Prostate gland (tissue), 2 donors: ENCODE data around the gene MYLK. TPM values are rescaled to one million over a fixed set of nuclear protein-coding genes. Genes with fewer than 3 reads are reported as not detected.

Experiments
- DNase-seq: peaks from one replicate; pipeline ENCODE4 v3.0.0-alpha.2; 2019; ENCODE audit warnings: low spot score
- H3K27ac ChIP-seq, 2 donors: fragments of 200-600 bp; sonication (generic); 2 replicates each; pipeline ENCODE4 v1.5.1; 2017 to 2019
- H3K27me3 ChIP-seq: fragments of 200-600 bp; sonication (generic); replicated peaks from 2 replicates; pipeline ENCODE4 v1.5.1; 2019; ENCODE audit not compliant: insufficient read depth
- H3K36me3 ChIP-seq, 2 donors: fragments of 200-600 bp; sonication (generic); 1 replicate in 1 of 2; 2 replicates in 1 of 2; pipeline versions ENCODE4 v1.5.1 to v1.8.1; 2017 to 2019
- H3K4me1 ChIP-seq: fragments of 200-600 bp; sonication (generic); replicated peaks from 2 replicates; pipeline ENCODE4 v1.5.1; 2019
- H3K4me3 ChIP-seq, 2 donors: fragments of 200-600 bp; sonication (generic); 2 replicates each; pipeline ENCODE4 v1.5.1; 2017 to 2019
- H3K9me3 ChIP-seq: fragments of 200-600 bp; sonication (generic); 2 replicates; pipeline ENCODE4 v1.5.1; 2017
- POLR2A ChIP-seq: fragments of 450-650 bp; IDR thresholded peaks from one replicate; pipeline ENCODE4 v1.6.1; 2016; ENCODE audit warnings: antibody characterized with exemption, mild to moderate bottlenecking
- POLR2AphosphoS5 ChIP-seq: sonication (generic); formaldehyde crosslinking; IDR thresholded peaks from one replicate; pipeline ENCODE4 v1.6.1; 2017; ENCODE audit warnings: antibody characterized with exemption
- WGBS: methylation state at CpG from one replicate; pipeline ENCODE4 v1.1.5; 2018; 5-methylcytosine and 5-hydroxymethylcytosine counted together
- intact Hi-C: fragments of 100-400 bp; cut with DNase I; formaldehyde crosslinking; loops from one replicate; pipeline ENCODE4 v1.14.2; 2022
- total RNA-seq, 2 donors: library from RNA; depleted of rRNA; stranded (reverse); fragments of >200 nt; gene quantifications; one replicate each; pipeline ENCODE4 v1.1.0, GENCODE V29; 2016
- TF ChIP-seq, protein P1 (sequence below), 4 experiments: fragments of 200-600 bp in 2 of 4; fragments of 450-650 bp in 2 of 4; sonication (generic) in 2 of 4; IDR thresholded peaks; 1 replicate in 3 of 4; 2 replicates in 1 of 4; pipeline ENCODE4 v1.5.1; 2016 to 2019; ENCODE audit warnings: antibody characterized with exemption in 4 of 4, mild to moderate bottlenecking in 2 of 4, moderate library complexity in 2 of 4

Gene MYLK
- total RNA-seq, 2 donors from 2014 or later, result 345 to 600 TPM

DNA sequence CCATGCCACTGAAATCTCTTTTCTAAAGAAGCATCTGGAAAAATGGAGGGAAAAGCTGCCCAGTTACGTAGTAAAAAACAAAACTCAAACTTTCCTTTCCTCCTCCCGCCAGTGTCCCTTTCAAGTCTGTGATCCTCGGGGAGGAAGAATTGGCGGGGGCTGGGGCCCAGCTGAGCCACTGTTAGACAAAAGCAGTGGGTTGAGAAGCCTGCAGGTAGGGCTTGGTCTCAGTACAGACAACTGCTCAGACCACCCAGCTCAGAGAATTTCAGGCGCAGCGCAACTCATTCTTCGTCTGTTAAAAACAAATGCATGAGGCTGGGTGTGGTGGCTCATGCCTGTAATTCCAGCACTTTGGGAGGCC is 117.1 kb downstream of the MYLK start:
- 86% methylated on average over 7 of the region's 7 CpGs for WGBS
- TF ChIP-seq POLR2AphosphoS5, result no peak
- intact Hi-C loops, result no loop called here
- H3K4me3 ChIP-seq, result no peak overlapping the region
- no peaks in the 10 kb centered on the region for H3K36me3 ChIP-seq
- H3K9me3 ChIP-seq, result no peaks in the 10 kb centered on the region
- no peaks in the 10 kb centered on the region for H3K27me3 ChIP-seq
- DNase-seq, result no peak
- peaks cover 8% of the 10 kb centered on the region for H3K4me1 ChIP-seq
- H3K27ac ChIP-seq, result peak overlapping the region; percentile 65 to 66

DNA sequence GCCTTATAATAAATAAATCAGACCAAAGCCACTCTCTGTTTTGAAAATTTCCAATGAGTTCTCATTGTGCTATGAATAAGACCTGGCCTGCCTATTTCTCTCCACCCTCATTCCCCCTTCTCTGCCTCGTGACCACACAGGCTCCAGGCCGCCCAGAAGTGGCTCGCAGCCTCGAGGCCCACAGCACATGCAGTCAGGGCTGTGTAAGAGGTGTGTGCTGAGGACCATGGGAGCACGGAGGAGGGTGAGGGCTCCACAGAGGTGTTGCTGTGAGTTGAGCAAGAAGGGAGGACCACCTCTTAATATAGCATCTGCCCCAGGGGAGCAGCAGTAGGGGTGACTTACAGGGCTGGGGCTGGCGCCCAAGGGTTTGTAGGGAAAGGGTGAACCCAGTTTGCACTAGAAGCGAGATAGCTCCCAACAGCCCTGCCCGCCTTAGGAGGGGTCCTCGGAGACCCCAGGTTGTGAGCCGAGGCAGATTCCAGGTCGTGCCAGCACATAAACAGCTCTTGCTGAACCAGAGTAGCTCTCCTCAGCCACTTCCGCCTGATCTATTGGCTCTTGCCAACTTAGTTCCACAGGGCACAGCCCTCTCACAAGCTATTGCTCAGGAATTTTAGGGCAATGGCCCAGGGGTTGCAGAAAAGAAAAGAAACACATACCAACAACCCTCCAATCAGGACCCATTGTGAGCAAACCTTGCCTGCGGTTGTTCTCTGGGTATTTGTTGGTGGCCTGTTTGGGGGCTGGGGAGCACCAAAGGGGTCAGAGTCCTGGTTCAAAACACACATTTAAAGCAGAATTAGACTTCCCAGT is 117.7 kb downstream of the MYLK start:
- intact Hi-C loops, result no loop called here
- H3K9me3 ChIP-seq, result no peaks in the 10 kb centered on the region
- no peaks in the 10 kb centered on the region for H3K36me3 ChIP-seq
- no peak overlapping the region for H3K4me3 ChIP-seq
- peak; percentile 59 for DNase-seq
- 45% methylated on average over 13 of the region's 13 CpGs for WGBS
- peaks cover 8% of the 10 kb centered on the region for H3K4me1 ChIP-seq
- peak overlapping the region; percentile 65 to 66 for H3K27ac ChIP-seq
- no peaks in the 10 kb centered on the region for H3K27me3 ChIP-seq
- TF ChIP-seq POLR2AphosphoS5, result no peak
- TF ChIP-seq, protein P1, sequence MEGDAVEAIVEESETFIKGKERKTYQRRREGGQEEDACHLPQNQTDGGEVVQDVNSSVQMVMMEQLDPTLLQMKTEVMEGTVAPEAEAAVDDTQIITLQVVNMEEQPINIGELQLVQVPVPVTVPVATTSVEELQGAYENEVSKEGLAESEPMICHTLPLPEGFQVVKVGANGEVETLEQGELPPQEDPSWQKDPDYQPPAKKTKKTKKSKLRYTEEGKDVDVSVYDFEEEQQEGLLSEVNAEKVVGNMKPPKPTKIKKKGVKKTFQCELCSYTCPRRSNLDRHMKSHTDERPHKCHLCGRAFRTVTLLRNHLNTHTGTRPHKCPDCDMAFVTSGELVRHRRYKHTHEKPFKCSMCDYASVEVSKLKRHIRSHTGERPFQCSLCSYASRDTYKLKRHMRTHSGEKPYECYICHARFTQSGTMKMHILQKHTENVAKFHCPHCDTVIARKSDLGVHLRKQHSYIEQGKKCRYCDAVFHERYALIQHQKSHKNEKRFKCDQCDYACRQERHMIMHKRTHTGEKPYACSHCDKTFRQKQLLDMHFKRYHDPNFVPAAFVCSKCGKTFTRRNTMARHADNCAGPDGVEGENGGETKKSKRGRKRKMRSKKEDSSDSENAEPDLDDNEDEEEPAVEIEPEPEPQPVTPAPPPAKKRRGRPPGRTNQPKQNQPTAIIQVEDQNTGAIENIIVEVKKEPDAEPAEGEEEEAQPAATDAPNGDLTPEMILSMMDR (IDR thresholded peaks at IDR 0.05), result no peak
- TF ChIP-seq POLR2A, result no peak

DNA sequence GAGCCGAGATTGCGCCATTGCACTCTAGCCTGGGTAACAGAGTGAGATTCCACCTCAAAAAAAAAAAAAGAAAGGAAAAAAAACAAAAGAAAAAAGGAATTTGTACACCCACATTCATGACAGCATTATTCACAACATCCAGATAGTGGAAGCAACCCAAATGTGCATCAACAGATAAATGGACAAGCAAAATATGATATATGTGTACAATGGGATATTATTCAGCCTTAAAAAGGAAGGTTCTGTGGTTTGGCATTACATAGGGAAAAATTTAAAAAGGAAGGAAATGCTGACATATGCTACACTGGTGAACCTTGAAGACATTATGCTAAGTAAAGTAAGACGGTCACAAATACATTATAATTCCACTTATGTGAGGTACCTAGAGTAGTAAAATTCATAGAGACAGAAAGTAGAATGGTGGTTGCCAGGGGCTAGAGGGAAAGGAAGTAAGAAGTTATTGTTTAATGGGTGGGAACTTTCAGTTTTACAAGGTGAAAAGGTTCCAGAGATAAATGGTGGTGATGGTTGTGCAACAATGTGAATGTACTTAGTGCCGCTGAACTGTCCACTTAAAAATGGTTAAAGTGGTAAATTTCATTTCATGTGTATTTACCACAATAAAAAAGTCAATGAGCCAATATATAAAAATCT is 118.5 kb downstream of the MYLK start:
- Histone ChIP-seq H3K4me1 (peaks cover 8% of the 10 kb centered on the region), H3K9me3 (no peaks in the 10 kb centered on the region), H3K4me3 (no peak overlapping the region), H3K27me3 (no peaks in the 10 kb centered on the region), H3K36me3 (no peaks in the 10 kb centered on the region), H3K27ac (peak overlapping the region in 1 of 2 donors; percentile 65)
- DNase-seq, result peak; percentile 47
- TF ChIP-seq POLR2A, result no peak
- peak; percentile 76 for TF ChIP-seq POLR2AphosphoS5
- TF ChIP-seq, protein P1 (IDR thresholded peaks at IDR 0.05), result no peak
- WGBS, result 57% methylated on average over 4 of the region's 4 CpGs
- intact Hi-C loops, result no loop called here

DNA sequence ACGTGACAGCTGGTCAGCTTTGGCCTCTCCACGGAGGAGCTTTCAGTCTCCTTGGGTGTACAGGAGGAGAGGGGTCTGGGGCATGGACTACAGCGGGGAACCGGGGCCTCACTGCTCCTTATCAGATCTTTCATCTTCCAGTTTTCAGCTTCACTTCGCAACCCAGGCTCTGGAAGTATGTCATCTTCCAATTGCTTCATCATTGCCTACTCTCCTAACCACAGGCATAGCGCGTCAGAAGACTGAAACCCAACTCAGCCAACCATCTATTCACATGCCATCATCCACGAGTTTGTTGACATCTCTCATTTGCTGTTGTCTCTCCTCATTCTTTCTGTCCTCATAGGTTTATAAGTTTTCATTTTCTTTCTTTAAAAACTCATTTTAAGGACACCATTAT is 119.5 kb downstream of the MYLK start:
- no peak for TF ChIP-seq POLR2AphosphoS5
- TF ChIP-seq, protein P1 (IDR thresholded peaks at IDR 0.05), result no peak
- no peak for TF ChIP-seq POLR2A
- H3K9me3 ChIP-seq, result no peaks in the 10 kb centered on the region
- H3K4me3 ChIP-seq, result no peak overlapping the region
- peaks cover 8% of the 10 kb centered on the region for H3K4me1 ChIP-seq
- H3K36me3 ChIP-seq, result no peaks in the 10 kb centered on the region
- DNase-seq, result no peak
- WGBS, result 84% methylated on average over 8 of the region's 8 CpGs
- no peaks in the 10 kb centered on the region for H3K27me3 ChIP-seq
- no peak overlapping the region for H3K27ac ChIP-seq
- intact Hi-C loops, result no loop called here

DNA sequence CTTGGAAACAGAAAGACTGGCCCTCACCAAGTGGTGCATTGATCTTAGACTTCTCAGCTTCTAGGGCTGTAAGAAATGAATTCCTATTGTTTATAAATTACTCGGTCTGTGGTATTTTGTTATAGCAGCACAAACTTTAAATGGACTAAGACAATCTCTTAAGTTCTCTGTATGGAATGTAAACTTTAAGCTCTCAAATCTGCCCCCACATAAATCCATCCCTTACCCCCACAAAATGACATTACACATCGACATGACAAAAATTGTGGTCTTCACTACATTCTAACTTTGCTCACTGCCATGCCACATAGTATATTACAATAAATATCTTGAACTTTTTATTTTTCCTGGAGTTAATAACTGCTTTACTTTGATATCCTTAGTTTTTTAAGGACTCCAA is 121.3 kb downstream of the MYLK start:
- no peak for DNase-seq
- Histone ChIP-seq H3K36me3 (no peaks in the 10 kb centered on the region), H3K4me1 (peaks cover 8% of the 10 kb centered on the region), H3K27me3 (no peaks in the 10 kb centered on the region), H3K9me3 (no peaks in the 10 kb centered on the region), H3K27ac (no peak overlapping the region), H3K4me3 (no peak overlapping the region)
- WGBS, result 75% methylated on average over 2 of the region's 2 CpGs
- TF ChIP-seq, protein P1 (IDR thresholded peaks at IDR 0.05), result no peak
- TF ChIP-seq POLR2A (no peak), POLR2AphosphoS5 (no peak)
- intact Hi-C loops, result no loop called here
